Nephron (organoid): Measurements from ENCODE around the gene ZBTB37.
"Not testable (repeated sequence)": the region's sequence is repeated elsewhere in the genome, so short reads cannot be mapped to it uniquely, and the experiment has no call there.

Experiments
- H3K27ac Mint-ChIP-seq, 3 experiments: 2 replicates each; pipeline ENCODE4 v1.8.0; 2020; ENCODE audit warnings: mixed read lengths in 3 of 3, mild to moderate bottlenecking in 2 of 3, moderate library complexity in 1 of 3
- H3K27me3 Mint-ChIP-seq: 2 replicates; pipeline ENCODE4 v1.8.0; 2021; ENCODE audit warnings: low read depth, mild to moderate bottlenecking, moderate library complexity, mixed read lengths
- H3K36me3 Mint-ChIP-seq: 2 replicates; pipeline ENCODE4 v1.8.0; 2020; ENCODE audit warnings: low read depth, mixed read lengths
- H3K4me1 Mint-ChIP-seq: 2 replicates; pipeline ENCODE4 v1.8.0; 2020; ENCODE audit warnings: mixed read lengths
- H3K4me3 Mint-ChIP-seq, 3 experiments: 2 replicates each; pipeline ENCODE4 v1.8.0; 2020; ENCODE audit warnings: mild to moderate bottlenecking in 3 of 3, mixed read lengths in 3 of 3, moderate library complexity in 2 of 3
- H3K9me3 Mint-ChIP-seq: 2 replicates; pipeline ENCODE4 v1.8.0; 2020; ENCODE audit warnings: mixed read lengths
- CTCF ChIP-seq, 3 experiments: fragments of 200-600 bp; sonication (generic); IDR thresholded peaks; one replicate each; pipeline ENCODE4 v1.5.0; 2021; ENCODE audit warnings: antibody characterized with exemption in 3 of 3; ENCODE audit not compliant: unreplicated experiment in 3 of 3

The ZBTB37 gene

GRCh38 chr1:173876732-173877131, 8.6 kb downstream of the ZBTB37 start:
- Mint-ChIP-seq H3K36me3 (peaks cover 64% of the 10 kb centered on the region), H3K9me3 (no peaks in the 10 kb centered on the region), H3K27me3 (no peaks in the 10 kb centered on the region), H3K4me1 (peaks cover 7% of the 10 kb centered on the region), H3K27ac (no peak overlapping the region), H3K4me3 (no peak overlapping the region)
- no peak for TF ChIP-seq CTCF (IDR thresholded peaks at IDR 0.05; ENCODE audit: unreplicated experiment in 3 of 3)

GRCh38 chr1:173878251-173878650, 10.1 kb downstream of the ZBTB37 start:
- no peak overlapping the region for H3K4me3 Mint-ChIP-seq
- TF ChIP-seq CTCF (IDR thresholded peaks at IDR 0.05; ENCODE audit: unreplicated experiment in 3 of 3), result no peak
- no peak overlapping the region for H3K27ac Mint-ChIP-seq
- H3K9me3 Mint-ChIP-seq, result no peaks in the 10 kb centered on the region
- H3K36me3 Mint-ChIP-seq, result peaks cover 58% of the 10 kb centered on the region
- H3K27me3 Mint-ChIP-seq, result no peaks in the 10 kb centered on the region
- H3K4me1 Mint-ChIP-seq, result peaks cover 3% of the 10 kb centered on the region

- H3K4me1 Mint-ChIP-seq, H3K9me3 Mint-ChIP-seq, H3K27me3 Mint-ChIP-seq, H3K4me3 Mint-ChIP-seq, H3K27ac Mint-ChIP-seq: not testable (repeated sequence)
- H3K36me3 Mint-ChIP-seq, result peaks cover 51% of the 10 kb centered on the region
Observed at GRCh38 chr1:173881117-173881516, 12.9 kb downstream of the ZBTB37 start.

- TF ChIP-seq CTCF (IDR thresholded peaks at IDR 0.05; ENCODE audit: unreplicated experiment in 3 of 3), result no peak
- Mint-ChIP-seq H3K4me3 (no peak overlapping the region), H3K27ac (no peak overlapping the region)
Observed at GRCh38 chr1:173884701-173885100, 16.5 kb downstream of the ZBTB37 start.

GRCh38 chr1:173886746-173887611, 18.8 kb downstream of the ZBTB37 start:
- Mint-ChIP-seq H3K36me3 (peaks cover 33% of the 10 kb centered on the region), H3K9me3 (no peaks in the 10 kb centered on the region), H3K4me3 (no peak overlapping the region), H3K27ac (no peak overlapping the region), H3K4me1 (no peaks in the 10 kb centered on the region), H3K27me3 (no peaks in the 10 kb centered on the region)
- no peak for TF ChIP-seq CTCF (IDR thresholded peaks at IDR 0.05; ENCODE audit: unreplicated experiment in 3 of 3)

More at GRCh38 chr1:173884701-173885100, 16.5 kb downstream of the ZBTB37 start:
- Mint-ChIP-seq H3K27me3 (no peaks in the 10 kb centered on the region), H3K9me3 (no peaks in the 10 kb centered on the region), H3K36me3 (peaks cover 46% of the 10 kb centered on the region), H3K4me1 (no peaks in the 10 kb centered on the region)

GRCh38 chr1:173887627-173888026, 19.4 kb downstream of the ZBTB37 start:
- Mint-ChIP-seq H3K9me3 (no peaks in the 10 kb centered on the region), H3K27ac (no peak overlapping the region), H3K27me3 (no peaks in the 10 kb centered on the region), H3K36me3 (peaks cover 37% of the 10 kb centered on the region), H3K4me1 (no peaks in the 10 kb centered on the region), H3K4me3 (no peak overlapping the region)
- no peak for TF ChIP-seq CTCF (IDR thresholded peaks at IDR 0.05; ENCODE audit: unreplicated experiment in 3 of 3)
